HEK293 (cell line): ENCODE measurements around the gene TLL2.

Experiments used
- CTCF ChIA-PET: fragments of 350-600 bp; formaldehyde crosslinking; extraction: SDS; loops from one replicate; lab custom pipeline; 2021; ENCODE audit warnings: antibody characterized with exemption; lab: Yijun Ruan, JAX
- POLR2A ChIA-PET: fragments of 300-600 bp; formaldehyde crosslinking; extraction: SDS; loops from one replicate; lab custom pipeline; 2020; ENCODE audit warnings: antibody characterized with exemption, inconsistent platforms; lab: Yijun Ruan, JAX
- H3K27ac ChIP-seq: fragments of 200-500 bp; sonication (Bioruptor generic); 2 replicates; pipeline ENCODE4 v1.5.1; 2014; ENCODE audit warnings: low read depth, low read length, control low read depth, inconsistent platforms; ENCODE audit errors: extremely low read depth
- H3K36me3 ChIP-seq, 2 experiments: fragments of 200-500 bp in 1 of 2; sonication (Bioruptor generic) in 1 of 2; 1 replicate in 1 of 2; 2 replicates in 1 of 2; pipeline ENCODE4 v1.5.1; 2014 to 2017; ENCODE audit warnings: inconsistent platforms in 2 of 2, low read length in 2 of 2; ENCODE audit not compliant: control insufficient read depth in 2 of 2, insufficient read depth in 1 of 2
- H3K4me1 ChIP-seq: fragments of 200-500 bp; sonication (Bioruptor generic); 2 replicates; pipeline ENCODE4 v1.5.1; 2014; ENCODE audit warnings: mild to moderate bottlenecking, low read length, inconsistent platforms; ENCODE audit not compliant: control insufficient read depth, insufficient read depth
- H3K4me3 ChIP-seq: 2 replicates; pipeline ENCODE4 v1.5.1; 2011; ENCODE audit warnings: low read depth, mild to moderate bottlenecking, control low read depth, low read length, moderate library complexity
- H3K9me3 ChIP-seq: fragments of 200-500 bp; sonication (Bioruptor generic); 2 replicates; pipeline ENCODE4 v1.5.1; 2014; ENCODE audit warnings: low read depth, low read length, inconsistent platforms; ENCODE audit not compliant: control insufficient read depth, insufficient read depth
- GLIS1 ChIP-seq: fragments of 450-650 bp; formaldehyde crosslinking; IDR thresholded peaks from 2 replicates; pipeline ENCODE4 v1.5.1; 2016; ENCODE audit warnings: missing biosample characterization, missing genetic modification characterization
- HOXA7 ChIP-seq: sonication (generic); formaldehyde crosslinking; IDR thresholded peaks from 2 replicates; pipeline ENCODE4 v1.8.1; 2022; ENCODE audit warnings: missing genetic modification reagents, borderline replicate concordance
- KLF8 ChIP-seq: fragments of 450-650 bp; formaldehyde crosslinking; IDR thresholded peaks from 2 replicates; pipeline ENCODE4 v1.5.1; 2016; ENCODE audit warnings: missing biosample characterization, missing genetic modification characterization
- ZIC2 ChIP-seq: fragments of 450-650 bp; formaldehyde crosslinking; IDR thresholded peaks from 2 replicates; pipeline ENCODE4 v1.5.1; 2016; ENCODE audit warnings: missing biosample characterization, missing genetic modification characterization
- ZNF473 ChIP-seq: fragments of 450-650 bp; formaldehyde crosslinking; IDR thresholded peaks from 2 replicates; pipeline ENCODE4 v1.5.1; 2017; ENCODE audit warnings: missing biosample characterization, missing genetic modification characterization
- ZNF585B ChIP-seq: fragments of 450-650 bp; formaldehyde crosslinking; IDR thresholded peaks from 2 replicates; pipeline ENCODE4 v1.5.1; 2016; ENCODE audit warnings: missing biosample characterization, missing genetic modification characterization
- ZNF654 ChIP-seq: fragments of 450-650 bp; formaldehyde crosslinking; IDR thresholded peaks from 2 replicates; pipeline ENCODE4 v1.5.1; 2016; ENCODE audit warnings: low read depth, missing biosample characterization, missing genetic modification characterization
- ZNF747 ChIP-seq: fragments of 450-650 bp; formaldehyde crosslinking; IDR thresholded peaks from 2 replicates; pipeline ENCODE4 v1.5.1; 2016; ENCODE audit warnings: missing biosample characterization, missing genetic modification characterization
- TF ChIP-seq, protein P1 (sequence below): fragments of 450-650 bp; formaldehyde crosslinking; IDR thresholded peaks from 2 replicates; pipeline ENCODE4 v1.5.1; 2017; ENCODE audit warnings: missing biosample characterization, missing genetic modification characterization
- TF ChIP-seq, protein P2 (sequence below): fragments of 450-650 bp; formaldehyde crosslinking; IDR thresholded peaks from 2 replicates; pipeline ENCODE4 v1.5.1; 2016; ENCODE audit warnings: missing biosample characterization, missing genetic modification characterization
- TF ChIP-seq, protein P3 (sequence below): fragments of 450-650 bp; formaldehyde crosslinking; optimal IDR thresholded peaks from 2 replicates; pipeline ENCODE3; 2016; ENCODE audit warnings: missing biosample characterization, mild to moderate bottlenecking, missing genetic modification characterization

Gene TLL2

DNA sequence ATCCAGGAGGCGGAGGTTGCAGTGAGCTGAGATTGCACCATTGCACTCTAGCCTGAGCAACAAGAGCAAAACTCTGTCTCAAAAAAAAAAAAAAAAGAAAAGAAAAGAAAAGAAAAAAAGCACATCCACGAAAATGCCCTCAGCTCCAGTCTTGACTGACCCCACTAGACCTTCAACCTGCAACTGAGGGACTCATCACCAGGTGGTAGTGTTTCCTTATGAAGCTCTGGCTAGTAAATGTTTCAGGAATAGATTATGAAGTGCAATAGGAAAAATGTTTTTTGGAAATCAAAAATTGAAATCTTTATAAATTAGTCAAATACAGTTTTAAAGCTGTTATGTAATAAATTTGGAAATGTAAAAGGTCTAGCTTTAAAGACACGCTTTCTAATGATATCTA lies 22.4 kb downstream of the TLL2 start:
- ChIA-PET CTCF (interaction anchor here (0.6 to 5.1 kb wide), 17 partner anchors 17 to 743 kb away, joined by 3 to 32 read pairs (median 4); partner anchors contain the start of genes ENTPD1 and TLL2), POLR2A (no interaction called here)
- no peaks in the 10 kb centered on the region for H3K4me1 ChIP-seq
- no peaks in the 10 kb centered on the region for H3K9me3 ChIP-seq
- no peak overlapping the region for H3K27ac ChIP-seq
- H3K4me3 ChIP-seq = no peak overlapping the region
- no peaks in the 10 kb centered on the region for H3K36me3 ChIP-seq
- TF ChIP-seq ZNF654 (tag by site-specific recombination) = peak; percentile 40
- TF ChIP-seq, protein P1, sequence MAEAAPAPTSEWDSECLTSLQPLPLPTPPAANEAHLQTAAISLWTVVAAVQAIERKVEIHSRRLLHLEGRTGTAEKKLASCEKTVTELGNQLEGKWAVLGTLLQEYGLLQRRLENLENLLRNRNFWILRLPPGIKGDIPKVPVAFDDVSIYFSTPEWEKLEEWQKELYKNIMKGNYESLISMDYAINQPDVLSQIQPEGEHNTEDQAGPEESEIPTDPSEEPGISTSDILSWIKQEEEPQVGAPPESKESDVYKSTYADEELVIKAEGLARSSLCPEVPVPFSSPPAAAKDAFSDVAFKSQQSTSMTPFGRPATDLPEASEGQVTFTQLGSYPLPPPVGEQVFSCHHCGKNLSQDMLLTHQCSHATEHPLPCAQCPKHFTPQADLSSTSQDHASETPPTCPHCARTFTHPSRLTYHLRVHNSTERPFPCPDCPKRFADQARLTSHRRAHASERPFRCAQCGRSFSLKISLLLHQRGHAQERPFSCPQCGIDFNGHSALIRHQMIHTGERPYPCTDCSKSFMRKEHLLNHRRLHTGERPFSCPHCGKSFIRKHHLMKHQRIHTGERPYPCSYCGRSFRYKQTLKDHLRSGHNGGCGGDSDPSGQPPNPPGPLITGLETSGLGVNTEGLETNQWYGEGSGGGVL (tag by site-specific recombination) = no peak

DNA sequence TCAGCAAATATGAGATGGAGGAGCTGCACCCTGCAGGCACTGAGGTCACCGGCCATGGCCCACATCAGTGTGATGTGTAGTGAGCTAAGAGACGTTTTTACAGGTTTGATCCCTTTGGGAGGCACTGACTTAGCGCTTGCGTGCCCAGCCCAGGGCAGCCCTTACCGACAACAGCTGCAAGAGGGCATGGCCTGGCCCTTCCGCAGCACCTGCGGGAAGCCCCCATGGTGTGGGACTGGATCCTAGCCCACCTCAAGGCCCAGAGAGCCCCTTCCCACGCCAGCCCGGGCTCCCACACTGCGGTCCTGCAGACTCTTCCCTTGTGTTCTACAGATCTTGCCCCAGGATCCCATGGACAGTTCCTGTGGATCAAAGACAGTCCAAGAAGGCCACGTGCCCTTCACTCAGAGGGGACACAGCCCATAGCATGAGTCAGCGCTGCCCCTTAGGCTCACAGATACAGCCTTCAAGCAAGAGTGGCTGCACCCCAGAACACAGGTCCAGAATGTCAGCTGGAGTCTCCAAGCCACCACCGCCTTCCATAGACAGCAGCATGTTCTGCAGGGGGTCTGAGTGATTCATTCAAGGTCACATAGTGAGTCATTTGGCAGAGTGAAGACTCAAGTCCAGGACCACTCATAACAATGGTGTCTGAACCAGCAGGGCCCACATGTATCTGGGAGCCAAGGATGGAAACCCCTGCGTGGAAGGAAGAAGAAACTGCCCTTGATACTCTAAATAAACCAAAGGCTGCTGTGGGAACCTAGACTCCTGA lies 25.4 kb downstream of the TLL2 start:
- CTCF ChIA-PET = interaction anchor here (0.8 kb wide), 1 partner anchor 75 kb away, joined by 3 read pairs; no protein-coding TSS in a partner anchor
- no peaks in the 10 kb centered on the region for H3K36me3 ChIP-seq
- POLR2A ChIA-PET = no interaction called here
- no peaks in the 10 kb centered on the region for H3K4me1 ChIP-seq
- TF ChIP-seq ZNF473 (tag by site-specific recombination) (no peak), ZIC2 (peak; percentile 49), ZNF747 (tag by site-specific recombination) (no peak), GLIS1 (tag by site-specific recombination) (peak; percentile 45; the same call in 1 of the 2 replicates)
- H3K4me3 ChIP-seq = no peak overlapping the region
- H3K27ac ChIP-seq = no peak overlapping the region
- H3K9me3 ChIP-seq = no peaks in the 10 kb centered on the region

DNA sequence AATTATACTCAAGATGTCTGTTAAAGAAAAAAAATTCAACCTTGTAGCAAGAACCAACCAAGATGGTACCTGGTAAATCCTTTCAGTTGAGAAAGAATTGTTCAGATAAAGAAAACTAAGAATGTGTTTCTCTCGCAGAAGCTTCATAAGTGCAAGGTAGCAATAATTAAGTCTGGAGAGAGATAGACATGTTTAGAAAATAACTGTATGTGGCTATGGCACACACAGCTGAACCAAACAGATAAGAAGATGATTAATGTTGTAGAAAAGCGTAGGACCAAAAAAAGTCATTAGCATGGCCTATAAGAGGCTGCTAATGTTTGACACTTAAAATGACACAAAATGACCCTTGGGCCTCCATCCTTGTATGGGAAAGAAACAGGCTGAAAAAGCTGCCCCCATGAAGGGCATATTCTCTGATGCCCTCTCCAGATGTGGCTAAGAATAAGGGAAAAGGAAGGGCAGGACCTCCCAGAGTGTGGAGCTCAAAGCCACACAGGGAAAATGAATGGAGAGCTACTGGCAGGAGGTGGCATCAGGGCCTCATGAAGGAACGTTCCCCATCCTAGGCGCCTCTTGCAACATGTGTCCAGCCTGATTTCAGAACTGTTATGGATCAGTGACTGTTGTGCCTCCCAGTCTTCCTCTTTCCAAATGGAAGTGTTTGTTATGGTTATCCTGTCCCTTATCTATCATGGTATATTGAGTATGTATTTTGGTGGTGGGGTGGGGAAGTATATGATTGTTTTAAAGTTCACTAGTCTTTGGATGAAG lies 30.7 kb downstream of the TLL2 start:
- no peaks in the 10 kb centered on the region for H3K4me1 ChIP-seq
- no peaks in the 10 kb centered on the region for H3K9me3 ChIP-seq
- ChIA-PET CTCF (interaction anchor here (0.6 kb wide), 1 partner anchor 112 kb away, joined by 3 read pairs; no protein-coding TSS in a partner anchor), POLR2A (no interaction called here)
- no peak overlapping the region for H3K27ac ChIP-seq
- H3K4me3 ChIP-seq = no peak overlapping the region
- H3K36me3 ChIP-seq = no peaks in the 10 kb centered on the region
- TF ChIP-seq, protein P2, sequence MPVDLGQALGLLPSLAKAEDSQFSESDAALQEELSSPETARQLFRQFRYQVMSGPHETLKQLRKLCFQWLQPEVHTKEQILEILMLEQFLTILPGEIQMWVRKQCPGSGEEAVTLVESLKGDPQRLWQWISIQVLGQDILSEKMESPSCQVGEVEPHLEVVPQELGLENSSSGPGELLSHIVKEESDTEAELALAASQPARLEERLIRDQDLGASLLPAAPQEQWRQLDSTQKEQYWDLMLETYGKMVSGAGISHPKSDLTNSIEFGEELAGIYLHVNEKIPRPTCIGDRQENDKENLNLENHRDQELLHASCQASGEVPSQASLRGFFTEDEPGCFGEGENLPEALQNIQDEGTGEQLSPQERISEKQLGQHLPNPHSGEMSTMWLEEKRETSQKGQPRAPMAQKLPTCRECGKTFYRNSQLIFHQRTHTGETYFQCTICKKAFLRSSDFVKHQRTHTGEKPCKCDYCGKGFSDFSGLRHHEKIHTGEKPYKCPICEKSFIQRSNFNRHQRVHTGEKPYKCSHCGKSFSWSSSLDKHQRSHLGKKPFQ (tag by site-specific recombination) = no peak
- TF ChIP-seq, protein P3, sequence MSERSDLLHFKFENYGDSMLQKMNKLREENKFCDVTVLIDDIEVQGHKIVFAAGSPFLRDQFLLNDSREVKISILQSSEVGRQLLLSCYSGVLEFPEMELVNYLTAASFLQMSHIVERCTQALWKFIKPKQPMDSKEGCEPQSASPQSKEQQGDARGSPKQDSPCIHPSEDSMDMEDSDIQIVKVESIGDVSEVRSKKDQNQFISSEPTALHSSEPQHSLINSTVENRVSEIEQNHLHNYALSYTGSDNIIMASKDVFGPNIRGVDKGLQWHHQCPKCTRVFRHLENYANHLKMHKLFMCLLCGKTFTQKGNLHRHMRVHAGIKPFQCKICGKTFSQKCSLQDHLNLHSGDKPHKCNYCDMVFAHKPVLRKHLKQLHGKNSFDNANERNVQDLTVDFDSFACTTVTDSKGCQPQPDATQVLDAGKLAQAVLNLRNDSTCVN (tag by site-specific recombination) = no peak
- TF ChIP-seq ZNF473 (tag by site-specific recombination) = no peak
- TF ChIP-seq HOXA7 (CRISPR knock-in tag) = no peak
- TF ChIP-seq KLF8 = no peak
- no peak for TF ChIP-seq ZNF585B
